ENCODE results near the gene SAXO2. TPM values are rescaled to one million over a fixed set of nuclear protein-coding genes. Genes with fewer than 3 reads are reported as not detected.
"Not testable (repeated sequence)": the region's sequence is repeated elsewhere in the genome, so short reads cannot be mapped to it uniquely, and the experiment has no call there.

The SAXO2 gene
- total RNA-seq, 1 experiment from 2014 or later = 0.42 TPM

DNA sequence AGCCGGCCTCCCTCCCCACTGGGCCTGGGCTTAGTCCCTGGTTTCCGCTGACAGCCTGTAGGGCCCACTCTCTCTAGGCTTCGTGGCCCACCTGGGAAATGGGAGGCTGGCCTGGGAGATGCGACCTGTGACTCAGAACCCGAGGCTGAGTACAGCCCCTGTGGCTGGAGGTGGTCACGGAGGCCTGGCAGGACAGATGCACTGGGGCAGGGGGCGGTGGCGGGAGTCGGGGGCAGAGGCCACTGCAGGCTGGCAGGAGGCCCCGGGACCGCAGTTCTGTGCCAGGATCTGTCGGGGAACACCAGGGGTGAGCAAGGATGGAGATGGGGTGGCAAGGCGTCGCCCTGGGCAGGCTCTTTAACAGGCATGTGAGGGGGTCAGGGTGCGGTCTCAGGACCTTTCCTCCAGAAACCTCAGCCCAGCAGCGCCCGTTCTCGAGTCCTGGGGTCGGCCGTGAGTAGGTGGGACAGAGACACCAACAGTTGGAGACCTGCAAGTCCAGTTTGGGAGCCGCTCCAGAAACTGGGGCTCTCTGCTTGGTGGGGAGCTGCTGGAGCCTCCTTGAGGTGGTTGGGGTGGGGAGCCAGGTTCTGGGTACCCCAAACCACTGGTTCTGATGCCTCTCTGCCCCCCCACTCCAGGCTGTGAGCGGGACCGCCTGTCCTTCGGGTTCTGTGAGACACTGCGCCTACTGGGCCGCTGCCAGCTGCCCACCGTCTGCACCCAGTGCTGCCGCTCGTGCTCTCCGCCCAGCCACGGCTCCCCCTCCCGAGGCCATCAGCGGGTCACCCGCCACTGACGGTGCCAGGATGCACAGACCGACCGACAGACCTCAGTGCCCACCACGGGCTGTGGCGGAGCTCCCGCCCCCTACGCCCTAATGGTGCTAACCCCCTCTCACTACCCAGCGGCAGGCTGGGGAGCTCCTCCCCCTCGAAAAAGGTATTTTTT, 71.3 kb downstream of the SAXO2 start:
- DNase-seq (ENCODE audit: low read depth) = not testable (repeated sequence)

Other genes starting within 250 kb of the SAXO2 start
- gene MEX3B, start 216.8 kb upstream of the SAXO2 start, total RNA-seq (2014; rRNA removed; shearing (Covaris generic)) = 1.6 and 4.1 TPM in 2 replicates
- gene EFL1, start 84 bp upstream of the SAXO2 start, total RNA-seq (2014; rRNA removed; shearing (Covaris generic)) = 20.3 and 21.1 TPM in 2 replicates
- 0.07 and 0.25 TPM in 2 replicates for gene GOLGA6L10, start 86.7 kb downstream of the SAXO2 start, total RNA-seq (2014; rRNA removed; shearing (Covaris generic))
- gene GOLGA6L9, start 167.0 kb downstream of the SAXO2 start, total RNA-seq (2014; rRNA removed; shearing (Covaris generic)) = 0.12 and 0.54 TPM in 2 replicates

Data from M059J (cell line).